Parathyroid adenoma (tissue), 2 donors: ENCODE results near the gene PRKACG.
A peak's percentile ranks its signal among the peaks of the same experiment; 100 is the strongest.

Experiments
- H2AFZ ChIP-seq: fragments of 300-600 bp; sonication (generic); one replicate; pipeline ENCODE4 v1.7.0; 2017; ENCODE audit warnings: antibody characterized with exemption, mild to moderate bottlenecking
- H3K27ac ChIP-seq: fragments of 300-600 bp; sonication (generic); one replicate; pipeline ENCODE4 v1.7.0; 2017
- H3K27me3 ChIP-seq: fragments of 300-600 bp; sonication (generic); one replicate; pipeline ENCODE4 v1.7.0; 2017; ENCODE audit warnings: low read length; ENCODE audit not compliant: control insufficient read depth, insufficient read depth
- H3K36me3 ChIP-seq: fragments of 300-600 bp; sonication (generic); one replicate; pipeline ENCODE4 v1.7.0; 2017; ENCODE audit warnings: low read length; ENCODE audit not compliant: control insufficient read depth, insufficient read depth
- H3K4me1 ChIP-seq: fragments of 300-600 bp; sonication (generic); one replicate; pipeline ENCODE4 v1.7.0; 2017; ENCODE audit warnings: control low read depth
- H3K4me2 ChIP-seq: fragments of 300-600 bp; sonication (generic); one replicate; pipeline ENCODE4 v1.7.0; 2017; ENCODE audit warnings: low read length
- H3K4me3 ChIP-seq: fragments of 300-600 bp; sonication (generic); one replicate; pipeline ENCODE4 v1.7.0; 2017; ENCODE audit warnings: low read depth, low read length
- H3K79me2 ChIP-seq: fragments of 300-600 bp; sonication (generic); one replicate; pipeline ENCODE4 v1.7.0; 2017; ENCODE audit warnings: control low read depth
- H3K9ac ChIP-seq: fragments of 300-600 bp; sonication (generic); one replicate; pipeline ENCODE4 v1.7.0; 2017; ENCODE audit warnings: mild to moderate bottlenecking
- H3K9me3 ChIP-seq: fragments of 300-600 bp; sonication (generic); one replicate; pipeline ENCODE4 v1.7.0; 2017; ENCODE audit warnings: low read length; ENCODE audit not compliant: control insufficient read depth
- CTCF ChIP-seq: fragments of 300-600 bp; sonication (generic); IDR thresholded peaks from one replicate; pipeline ENCODE4 v1.7.0; 2017; ENCODE audit warnings: antibody characterized with exemption, mild to moderate bottlenecking
- donor health status: primary hyperparathyroidism.

Gene PRKACG

GRCh38 chr9:69036309-69036708 is 22.4 kb upstream of the PRKACG start:
- H3K27ac ChIP-seq = peak overlapping the region; percentile 69
- no peaks in the 10 kb centered on the region for H3K9me3 ChIP-seq
- H3K4me1 ChIP-seq = no peaks in the 10 kb centered on the region
- TF ChIP-seq CTCF = no peak
- H3K4me2 ChIP-seq = peak overlapping the region; percentile 94
- no peak overlapping the region for H3K9ac ChIP-seq
- no peaks in the 10 kb centered on the region for H3K79me2 ChIP-seq
- no peaks in the 10 kb centered on the region for H3K36me3 ChIP-seq
- H3K27me3 ChIP-seq = no peaks in the 10 kb centered on the region
- peak overlapping the region; percentile 90 for H2AFZ ChIP-seq
- peak overlapping the region; percentile 93 for H3K4me3 ChIP-seq

- peak within 1 kb of the TSS; percentile 94 for H3K4me2 ChIP-seq
Measured at GRCh38 chr9:69035438-69036308, 21.8 kb upstream of the PRKACG start, which contains the start of gene FXN. Gene FXN (plus strand): TSS chr9:69035752. CDS start chr9:69035783, 31 bp downstream.

GRCh38 chr9:69034071-69034470 is 20.2 kb upstream of the PRKACG start:
- Histone ChIP-seq H3K79me2 (no peaks in the 10 kb centered on the region), H3K36me3 (no peaks in the 10 kb centered on the region)
- TF ChIP-seq CTCF = no peak

More at GRCh38 chr9:69035438-69036308, 21.8 kb upstream of the PRKACG start, which contains the start of gene FXN:
- peak within 1 kb of the TSS; percentile 93 for H3K4me3 ChIP-seq
- no peaks in the 10 kb centered on the region for H3K4me1 ChIP-seq
- no peaks in the 10 kb centered on the region for H3K79me2 ChIP-seq
- H2AFZ ChIP-seq = peak within 1 kb of the TSS; percentile 90
- TF ChIP-seq CTCF = peak; percentile 92
- H3K27ac ChIP-seq = peak within 1 kb of the TSS; percentile 69
- no peaks in the 10 kb centered on the region for H3K9me3 ChIP-seq
- H3K27me3 ChIP-seq = no peaks in the 10 kb centered on the region
- H3K9ac ChIP-seq = no peak within 1 kb of the TSS
- H3K36me3 ChIP-seq = no peaks in the 10 kb centered on the region

GRCh38 chr9:69030851-69031645 is 17.1 kb upstream of the PRKACG start:
- H3K9ac ChIP-seq = no peak overlapping the region

More at GRCh38 chr9:69034071-69034470, 20.2 kb upstream of the PRKACG start:
- Histone ChIP-seq H3K9me3 (no peaks in the 10 kb centered on the region), H3K4me2 (no peak overlapping the region), H3K27me3 (no peaks in the 10 kb centered on the region), H3K27ac (no peak overlapping the region), H3K9ac (no peak overlapping the region), H3K4me1 (no peaks in the 10 kb centered on the region), H2AFZ (no peak overlapping the region), H3K4me3 (no peak overlapping the region)

More at GRCh38 chr9:69030851-69031645, 17.1 kb upstream of the PRKACG start:
- H3K36me3 ChIP-seq = no peaks in the 10 kb centered on the region
- H3K79me2 ChIP-seq = no peaks in the 10 kb centered on the region
- no peak overlapping the region for H3K4me3 ChIP-seq
- no peaks in the 10 kb centered on the region for H3K4me1 ChIP-seq
- no peak overlapping the region for H2AFZ ChIP-seq
- no peak overlapping the region for H3K4me2 ChIP-seq
- no peaks in the 10 kb centered on the region for H3K9me3 ChIP-seq
- TF ChIP-seq CTCF = no peak
- H3K27me3 ChIP-seq = no peaks in the 10 kb centered on the region
- no peak overlapping the region for H3K27ac ChIP-seq
